Glutamatergic neuron (in vitro differentiated cells): ENCODE data around the gene RIN2. TPM values are rescaled to one million over a fixed set of nuclear protein-coding genes. Genes with fewer than 3 reads are reported as not detected.
"Not testable (repeated sequence)": the region's sequence is repeated elsewhere in the genome, so short reads cannot be mapped to it uniquely, and the experiment has no call there.

Source experiments
- DNase-seq: peaks from one replicate; pipeline ENCODE4 v3.0.0; 2022
- H3K27ac Mint-ChIP-seq: one replicate; pipeline ENCODE4 v1.8.0; 2020; ENCODE audit warnings: mild to moderate bottlenecking, mixed read lengths, inconsistent platforms; ENCODE audit not compliant: unreplicated experiment
- H3K27me3 Mint-ChIP-seq: one replicate; pipeline ENCODE4 v1.8.0; 2020; ENCODE audit warnings: mild to moderate bottlenecking, moderate library complexity, mixed read lengths, inconsistent platforms; ENCODE audit not compliant: unreplicated experiment
- H3K36me3 Mint-ChIP-seq: one replicate; pipeline ENCODE4 v1.8.0; 2020; ENCODE audit warnings: mild to moderate bottlenecking, mixed read lengths, inconsistent platforms; ENCODE audit not compliant: unreplicated experiment
- H3K4me1 Mint-ChIP-seq: one replicate; pipeline ENCODE4 v1.8.0; 2020; ENCODE audit warnings: mild to moderate bottlenecking, low read depth, mixed read lengths, inconsistent platforms; ENCODE audit not compliant: unreplicated experiment
- H3K4me3 Mint-ChIP-seq: one replicate; pipeline ENCODE4 v1.8.0; 2020; ENCODE audit warnings: mild to moderate bottlenecking, mixed read lengths, inconsistent platforms; ENCODE audit not compliant: unreplicated experiment
- H3K9me3 Mint-ChIP-seq: one replicate; pipeline ENCODE4 v1.8.0; 2020; ENCODE audit warnings: mild to moderate bottlenecking, moderate library complexity, mixed read lengths, inconsistent platforms; ENCODE audit not compliant: unreplicated experiment
- CTCF ChIP-seq: fragments of 200-600 bp; sonication (generic); IDR thresholded peaks from one replicate; pipeline ENCODE4 v1.5.0; 2021; ENCODE audit not compliant: partially characterized antibody, unreplicated experiment
- total RNA-seq: library from RNA; stranded (reverse); fragmentation: NEBNext Ultra II Directional; extraction: Animal tissue kit (Norgen Biotek cat#: 25700); gene quantifications from one replicate; pipeline ENCODE4 v1.2.1, GENCODE V29; 2021; ENCODE audit not compliant: unreplicated experiment

Gene RIN2
- total RNA-seq, 1 donor from 2014 or later = 108 TPM

DNA sequence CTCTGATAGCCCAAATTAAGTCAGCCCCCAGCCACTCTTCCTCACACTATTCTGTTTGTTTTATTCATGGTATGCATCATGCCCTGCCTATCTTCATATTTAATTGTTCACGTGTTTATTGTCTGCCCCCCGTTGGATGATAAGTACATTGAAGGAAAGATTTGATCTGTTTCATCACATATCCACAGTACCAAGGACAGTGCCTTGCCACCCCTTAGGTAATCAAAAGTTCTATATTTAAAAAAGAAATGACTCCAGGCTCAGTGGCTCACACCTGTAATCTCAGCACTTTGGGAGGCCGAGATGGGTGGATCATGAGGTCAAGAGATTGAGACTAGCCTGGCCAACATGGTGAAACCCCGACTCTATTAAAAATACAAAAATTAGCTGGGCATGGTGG lies 10.2 kb upstream of the RIN2 start:
- no peak for DNase-seq
- Mint-ChIP-seq H3K36me3 (no peaks in the 10 kb centered on the region), H3K4me3 (no peak overlapping the region), H3K27me3 (peaks cover 5% of the 10 kb centered on the region), H3K27ac (no peak overlapping the region), H3K4me1 (peaks cover 16% of the 10 kb centered on the region), H3K9me3 (peaks cover 4% of the 10 kb centered on the region)
- TF ChIP-seq CTCF = no peak

GRCh38 chr20:19748681-19749080 lies 9.4 kb upstream of the RIN2 start:
- TF ChIP-seq CTCF = no peak
- H3K9me3 Mint-ChIP-seq = peaks cover 4% of the 10 kb centered on the region
- peaks cover 5% of the 10 kb centered on the region for H3K27me3 Mint-ChIP-seq
- H3K4me3 Mint-ChIP-seq = no peak overlapping the region
- H3K27ac Mint-ChIP-seq = no peak overlapping the region
- no peaks in the 10 kb centered on the region for H3K36me3 Mint-ChIP-seq
- no peak for DNase-seq
- H3K4me1 Mint-ChIP-seq = peaks cover 16% of the 10 kb centered on the region

DNA sequence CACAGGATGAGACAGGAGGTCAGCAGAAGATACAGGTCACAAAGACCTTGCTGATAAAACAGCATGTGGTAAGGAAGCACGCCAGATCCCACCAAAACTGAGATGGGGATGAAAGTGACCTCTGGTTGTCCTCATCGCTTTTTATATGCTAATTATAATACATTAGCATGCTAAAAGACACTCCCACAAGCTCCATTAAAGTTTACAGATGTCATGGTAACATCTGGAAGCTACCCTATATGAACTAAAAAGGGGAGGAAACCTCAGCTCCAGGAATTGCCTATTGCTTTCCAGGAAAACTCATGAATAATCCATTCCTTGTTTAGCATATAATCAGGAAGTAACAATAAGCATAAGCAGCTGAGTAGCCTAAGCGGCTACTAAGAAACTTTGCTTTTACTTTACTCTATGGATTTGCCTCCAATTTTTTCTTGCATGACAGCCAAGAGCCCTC lies 8.4 kb upstream of the RIN2 start:
- H3K27me3 Mint-ChIP-seq = peaks cover 4% of the 10 kb centered on the region
- no peak overlapping the region for H3K27ac Mint-ChIP-seq
- H3K9me3 Mint-ChIP-seq = peaks cover 4% of the 10 kb centered on the region
- H3K4me1 Mint-ChIP-seq = peaks cover 16% of the 10 kb centered on the region
- no peak for TF ChIP-seq CTCF
- no peak overlapping the region for H3K4me3 Mint-ChIP-seq
- no peaks in the 10 kb centered on the region for H3K36me3 Mint-ChIP-seq
- no peak for DNase-seq

- H3K4me3 Mint-ChIP-seq = no peak overlapping the region
- peak overlapping the region; percentile 68 for H3K27ac Mint-ChIP-seq
- peaks cover 3% of the 10 kb centered on the region for H3K27me3 Mint-ChIP-seq
- DNase-seq = no peak
- TF ChIP-seq CTCF = no peak
- no peaks in the 10 kb centered on the region for H3K36me3 Mint-ChIP-seq
- H3K9me3 Mint-ChIP-seq = peaks cover 4% of the 10 kb centered on the region
- H3K4me1 Mint-ChIP-seq = peaks cover 16% of the 10 kb centered on the region
Observed at GRCh38 chr20:19750101-19750606, 7.9 kb upstream of the RIN2 start.

- TF ChIP-seq CTCF = no peak
- no peak overlapping the region for H3K4me3 Mint-ChIP-seq
- H3K36me3 Mint-ChIP-seq = no peaks in the 10 kb centered on the region
- H3K27me3 Mint-ChIP-seq = peaks cover 4% of the 10 kb centered on the region
- peaks cover 17% of the 10 kb centered on the region for H3K4me1 Mint-ChIP-seq
- DNase-seq = no peak
- H3K27ac Mint-ChIP-seq = peak overlapping the region; percentile 68
- peaks cover 2% of the 10 kb centered on the region for H3K9me3 Mint-ChIP-seq
Observed at GRCh38 chr20:19750907-19751636, 7.0 kb upstream of the RIN2 start.

GRCh38 chr20:19754201-19754600 lies 3.9 kb upstream of the RIN2 start:
- H3K36me3 Mint-ChIP-seq, DNase-seq, H3K4me3 Mint-ChIP-seq, H3K9me3 Mint-ChIP-seq, H3K27ac Mint-ChIP-seq, H3K27me3 Mint-ChIP-seq: not testable (repeated sequence)
- H3K4me1 Mint-ChIP-seq = peaks cover 28% of the 10 kb centered on the region
